K562 (cell line): ENCODE data around the gene ADD2. TPM values are rescaled to one million over a fixed set of nuclear protein-coding genes. Genes with fewer than 3 reads are reported as not detected.

Experiments used
- ATAC-seq: fragments of 200-7000 bp; cut with Tn5 transposase; 3 replicates; pipeline ENCODE4 v1.9.1; 2020; ENCODE audit warnings: moderate library complexity
- BruUV-seq: library from RNA; stranded (reverse); fragments of 400-500 nt; replicated peaks from 2 replicates; lab custom pipeline; 2021; lab: Mats Ljungman, UMichigan
- CTCF ChIA-PET: fragments of 300-600 bp; formaldehyde crosslinking; extraction: SDS; loops from one replicate; lab custom pipeline; 2021; ENCODE audit warnings: low intra/inter-chr PET ratio; lab: Yijun Ruan, JAX
- POLR2A ChIA-PET: fragments of 300-600, 350-650 bp; sonication (Branson Sonifier 250); formaldehyde crosslinking; extraction: SDS; loops from one replicate; lab custom pipeline; 2021; ENCODE audit warnings: antibody characterized with exemption, inconsistent platforms; lab: Yijun Ruan, JAX
- DNase-seq, 4 experiments: peaks; one replicate each; pipeline versions ENCODE4 v3.0.0 to v3.0.0-alpha.2; 2011 to 2018; ENCODE audit warnings: low spot score in 3 of 4, mixed read lengths in 3 of 4; ENCODE audit errors: extremely low read depth in 1 of 4
- FAIRE-seq: peaks from 2 replicates; lab custom pipeline; 2011; peaks lifted over from hg19 to GRCh38; lab: Jason Lieb, UNC
- H2AFZ ChIP-seq: 2 replicates; pipeline ENCODE4 v1.6.0; 2011; ENCODE audit warnings: low read depth, low read length, control low read depth, inconsistent platforms
- H3K27ac ChIP-seq: fragments of 200-600 bp; 3 replicates; pipeline ENCODE4 v1.8.0; 2011; ENCODE audit warnings: low read depth, mild to moderate bottlenecking, control low read depth, inconsistent platforms, low read length, moderate library complexity, mixed read lengths; ENCODE audit errors: extremely low read depth
- H3K27me3 ChIP-seq, 2 experiments: fragments of 300-600 bp in 1 of 2; 2 replicates in 1 of 2; 3 replicates in 1 of 2; pipeline versions ENCODE4 v1.6.0 to v1.8.0; 2011; ENCODE audit warnings: inconsistent platforms in 2 of 2, low read length in 2 of 2, mild to moderate bottlenecking in 1 of 2, mixed read lengths in 1 of 2, moderate library complexity in 1 of 2; ENCODE audit not compliant: control insufficient read depth in 2 of 2, insufficient read depth in 2 of 2
- H3K36me3 ChIP-seq: fragments of 300-600 bp; 3 replicates; pipeline ENCODE4 v1.8.0; 2011; ENCODE audit warnings: mild to moderate bottlenecking, low read length, inconsistent platforms; ENCODE audit not compliant: control insufficient read depth, insufficient read depth
- H3K4me1 ChIP-seq, 2 experiments: fragments of 200-600 bp in 1 of 2; replicated peaks in 1 of 2; 2 replicates in 1 of 2; 3 replicates in 1 of 2; pipeline versions ENCODE4 v1.5.1 to v1.8.0; 2011; ENCODE audit warnings: inconsistent platforms in 2 of 2, low read length in 2 of 2, mild to moderate bottlenecking in 1 of 2, mixed read lengths in 1 of 2, moderate library complexity in 1 of 2; ENCODE audit not compliant: control insufficient read depth in 2 of 2, insufficient read depth in 2 of 2
- H3K4me2 ChIP-seq: 2 replicates; pipeline ENCODE4 v1.6.1; 2011; ENCODE audit warnings: low read length, control low read depth, inconsistent platforms, mixed read lengths; ENCODE audit not compliant: insufficient read depth
- H3K4me3 ChIP-seq: fragments of 200-600 bp; sonication (generic), shearing (Covaris generic); 2 replicates; pipeline ENCODE4 v1.5.1; 2016; ENCODE audit warnings: control low read depth, inconsistent platforms
- H3K79me2 ChIP-seq: fragments of 200-600 bp; 3 replicates; pipeline ENCODE4 v1.8.0; 2011; ENCODE audit warnings: low read length, inconsistent platforms; ENCODE audit not compliant: control insufficient read depth, insufficient read depth
- H3K9ac ChIP-seq, 2 experiments: 2 replicates each; pipeline versions ENCODE4 v1.6.0 to v1.6.1; 2011; ENCODE audit warnings: low read depth in 2 of 2, low read length in 2 of 2, control low read depth in 1 of 2, inconsistent platforms in 1 of 2, mild to moderate bottlenecking in 1 of 2, mixed read lengths in 1 of 2; ENCODE audit not compliant: insufficient read depth in 1 of 2
- H3K9me1 ChIP-seq: one replicate; pipeline ENCODE4 v1.6.0; 2011; ENCODE audit warnings: inconsistent platforms, mild to moderate bottlenecking, low read length, moderate library complexity; ENCODE audit not compliant: control insufficient read depth, insufficient read depth
- H3K9me3 ChIP-seq: replicated peaks from 2 replicates; pipeline ENCODE4 v1.5.1; 2011; ENCODE audit warnings: low read depth, low read length, inconsistent platforms; ENCODE audit not compliant: control insufficient read depth, insufficient read depth
- H4K20me1 ChIP-seq: replicated peaks from 2 replicates; pipeline ENCODE4 v1.6.1; 2011; ENCODE audit warnings: low read length, inconsistent platforms, mixed read lengths; ENCODE audit not compliant: control insufficient read depth, insufficient read depth
- BRCA1 ChIP-seq, 2 experiments: fragments of 450-650 bp in 1 of 2; sonication (generic) in 1 of 2; formaldehyde crosslinking in 1 of 2; IDR thresholded peaks; 2 replicates each; pipeline versions ENCODE4 v1.5.0 to v1.6.1; 2017 to 2020; ENCODE audit warnings: mild to moderate bottlenecking in 1 of 2, missing genetic modification reagents in 1 of 2
- BRF1 ChIP-seq: IDR thresholded peaks from 3 replicates; pipeline ENCODE4 v1.6.1; 2011; ENCODE audit warnings: borderline replicate concordance, mild to moderate bottlenecking; ENCODE audit not compliant: insufficient read length; ENCODE audit errors: extremely low read depth
- CBX8 ChIP-seq: fragments of 200-600 bp; sonication (generic); IDR thresholded peaks from 2 replicates; pipeline ENCODE4 v1.6.1; 2012; ENCODE audit warnings: borderline replicate concordance, mixed run types, low read depth, mild to moderate bottlenecking, moderate library complexity, mixed read lengths, low read length, control low read depth, inconsistent platforms; ENCODE audit not compliant: poor library complexity, severe bottlenecking; ENCODE audit errors: extremely low read depth
- CHD1 ChIP-seq: fragments of 200-600 bp; sonication (generic); IDR thresholded peaks from one replicate; pipeline ENCODE4 v1.6.1; 2012; ENCODE audit warnings: mild to moderate bottlenecking, moderate library complexity, low read length, inconsistent platforms
- KDM1A ChIP-seq, 2 experiments: fragments of 450-650 bp; IDR thresholded peaks; 2 replicates each; pipeline ENCODE4 v1.6.1; 2016; ENCODE audit warnings: mild to moderate bottlenecking in 2 of 2
- PHTF2 ChIP-seq: fragments of 250-450 bp; sonication (Bioruptor Pico); IDR thresholded peaks from 2 replicates; pipeline ENCODE4 v1.5.0; 2021; ENCODE audit warnings: mild to moderate bottlenecking
- TAL1 ChIP-seq: fragments of 450-650 bp; IDR thresholded peaks from 2 replicates; pipeline ENCODE4 v1.6.1; 2016; ENCODE audit warnings: mild to moderate bottlenecking
- ZNF124 ChIP-seq: sonication (generic); formaldehyde crosslinking; IDR thresholded peaks from 2 replicates; pipeline ENCODE4 v1.8.1; 2022; ENCODE audit warnings: missing genetic modification reagents
- WGBS: fragments of 100-300 bp; shearing (Covaris generic); methylation state at CpG from one replicate; pipeline ENCODE4 v1.1.6; 2016; ENCODE audit warnings: low coverage, mixed read lengths; ENCODE audit not compliant: insufficient coverage; ENCODE audit errors: missing lambda C conversion rate; 5-methylcytosine and 5-hydroxymethylcytosine counted together
- in situ Hi-C: fragments of 300-500 bp; cut with MboI; formaldehyde crosslinking; loops from 4 replicates; pipeline ENCODE4 v1.15.0; 2018; ENCODE audit warnings: inconsistent platforms, mixed read lengths
- intact Hi-C: fragments of 100-400 bp; cut with micrococcal nuclease; formaldehyde crosslinking; loops from 2 replicates; pipeline ENCODE4 v1.14.2; 2022
- polyA plus RNA-seq, 8 experiments: library from polyadenylated mRNA; depleted of rRNA in 4 of 8; stranded (reverse) in 5 of 8; unstranded in 3 of 8; fragments of >200 nt; fragmentation: Nextera tagmentation in 2 of 8; fragmentation: Illumina TruSeq in 1 of 8; extraction: Ambion mirVana in 2 of 8; extraction: Trizol in 1 of 8; gene quantifications; 2 replicates each; pipeline versions ENCODE4 v1.2.1 to v1.2.3, GENCODE V29; 2011 to 2014; ENCODE audit warnings: inconsistent platforms in 1 of 8, missing spikeins in 1 of 8
- total RNA-seq, 7 experiments: library from RNA; depleted of rRNA in 6 of 7; stranded (reverse); fragments of >200 nt in 6 of 7; fragmentation: Illumina TruSeq in 2 of 7; extraction: Trizol in 2 of 7; gene quantifications; 2 replicates each; pipeline versions ENCODE4 v1.2.1 to v1.2.3, GENCODE V29; 2011 to 2021; ENCODE audit warnings: low replicate concordance in 1 of 7
- TF ChIP-seq, protein P1 (sequence below): fragments of 250-450 bp; sonication (Bioruptor Pico); IDR thresholded peaks from 2 replicates; pipeline ENCODE4 v1.5.0; 2022; ENCODE audit warnings: mild to moderate bottlenecking
- TF ChIP-seq, protein P2 (sequence below): fragments of 450-650 bp; formaldehyde crosslinking; conservative IDR thresholded peaks from 2 replicates; pipeline ENCODE4 v1.4.0; 2022; ENCODE audit warnings: mild to moderate bottlenecking, missing genetic modification characterization

The ADD2 gene
- total and polyA plus RNA-seq, 9 of the 15 experiments (the other 6 are each of a cell fraction or from before 2014, with no cell fraction given), result 3.5 to 63.0 (median 36.2) TPM

DNA sequence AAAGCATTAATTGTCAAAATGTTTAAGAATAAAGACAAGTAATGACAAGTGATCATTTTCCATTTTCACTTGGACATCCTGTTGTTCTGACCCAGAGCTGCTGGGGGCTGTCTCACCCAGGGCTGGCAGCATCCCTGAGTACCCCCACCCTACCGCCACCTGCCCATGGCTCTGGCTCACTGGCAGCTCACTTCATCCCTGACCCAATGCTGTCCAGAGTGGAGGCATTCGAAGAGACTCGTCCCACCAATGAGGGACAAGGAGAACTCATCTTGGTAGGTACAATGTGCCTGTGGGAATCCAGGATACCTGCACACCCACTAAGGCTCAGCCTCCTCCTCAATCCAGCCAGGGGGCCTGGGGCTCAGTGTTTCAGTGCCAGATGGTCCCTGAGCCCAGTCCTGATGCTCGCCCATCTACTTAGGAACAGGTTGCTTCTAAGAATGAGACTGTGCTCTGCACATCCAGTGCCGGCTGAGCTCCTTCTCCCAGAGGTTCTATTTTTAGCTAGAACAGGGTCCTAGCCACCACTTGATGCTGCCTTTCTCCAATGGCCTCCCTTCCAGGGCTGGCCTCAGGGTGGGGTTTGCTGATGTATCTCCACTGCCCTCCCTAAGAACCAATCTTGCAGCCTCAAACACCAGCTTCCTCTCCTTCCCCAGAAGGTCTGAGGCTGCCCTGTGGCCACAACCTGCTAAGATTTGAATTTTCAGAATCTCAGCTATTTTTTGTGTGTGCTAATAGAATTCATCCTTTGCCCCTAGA lies 53.7 kb downstream of the ADD2 start:
- Histone ChIP-seq H3K27me3 (no peaks in the 10 kb centered on the region), H3K4me2 (no peak overlapping the region), H3K4me3 (no peak overlapping the region), H3K79me2 (peaks cover 38% of the 10 kb centered on the region), H3K36me3 (peaks cover 25% of the 10 kb centered on the region; the same call in 2 of the 3 replicates), H2AFZ (no peak overlapping the region), H3K9me3 (no peaks in the 10 kb centered on the region), H3K4me1 (peaks cover 31 to 48% of the 10 kb centered on the region in 2 experiments; a peak in 4 of 5 replicates), H3K9me1 (no peaks in the 10 kb centered on the region), H3K9ac (peak overlapping the region in 1 of 2 experiments; percentile 23; a peak in 1 of 4 replicates), H3K27ac (no peak overlapping the region), H4K20me1 (no peaks in the 10 kb centered on the region)
- ATAC-seq, result no peak
- in situ Hi-C loops, result no loop called here
- intact Hi-C loops, result no loop called here
- ChIA-PET POLR2A (interaction anchor here (0.6 to 1.1 kb wide), 3 partner anchors 9 to 1018 kb away, joined by 3 to 4 read pairs (median 3); no protein-coding TSS in a partner anchor), CTCF (no interaction called here)
- TF ChIP-seq BRF1, result no peak
- DNase-seq, result no peak
- 87% methylated on average over 5 of the region's 5 CpGs for WGBS
- BruUV-seq, result no TSS peak
- FAIRE-seq, result no peak

DNA sequence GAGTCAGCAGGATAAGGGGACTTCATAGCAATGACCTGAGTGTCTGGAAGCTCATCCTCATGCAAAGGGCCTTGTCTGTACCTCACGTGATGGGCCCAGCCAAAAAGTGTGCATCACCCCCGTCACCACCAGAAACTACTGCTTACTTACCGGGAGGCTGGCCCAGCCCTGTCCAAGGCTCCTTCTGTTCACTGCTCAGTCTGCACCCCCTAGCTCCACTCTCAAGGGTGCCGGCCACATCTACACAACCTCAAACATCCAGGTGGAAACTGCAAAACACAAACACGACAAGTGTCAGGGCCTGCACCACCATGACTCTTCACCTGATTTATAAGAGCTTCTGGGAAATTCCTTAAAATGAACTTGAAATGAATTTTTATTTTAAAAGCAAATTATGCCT lies 55.1 kb downstream of the ADD2 start:
- no peak for ATAC-seq
- DNase-seq, result no peak
- Histone ChIP-seq H3K27me3 (no peaks in the 10 kb centered on the region), H3K9me1 (no peaks in the 10 kb centered on the region), H3K4me2 (no peak overlapping the region), H4K20me1 (no peaks in the 10 kb centered on the region), H3K27ac (no peak overlapping the region), H3K4me3 (no peak overlapping the region), H3K36me3 (peaks cover 27% of the 10 kb centered on the region), H3K9ac (0 out of 4 replicates have a peak overlapping the region, but pooled peaks of 1 of the 2 experiments have one; percentile 24), H3K9me3 (no peaks in the 10 kb centered on the region), H3K4me1 (peaks cover 35 to 36% of the 10 kb centered on the region in 2 experiments; a peak in 4 of 5 replicates), H3K79me2 (peaks cover 38% of the 10 kb centered on the region), H2AFZ (no peak overlapping the region)
- in situ Hi-C loops, result no loop called here
- no peak for FAIRE-seq
- ChIA-PET CTCF (no interaction called here), POLR2A (interaction anchor here (1.3 kb wide), 1 partner anchor 9 kb away, joined by 3 read pairs; no protein-coding TSS in a partner anchor)
- 86% methylated on average over 5 of the region's 5 CpGs for WGBS
- BruUV-seq, result no TSS peak
- intact Hi-C loops, result no loop called here
- TF ChIP-seq CHD1, result no peak
- no peak for TF ChIP-seq ZNF124 (CRISPR knock-in tag)
- no peak for TF ChIP-seq BRCA1 (IDR thresholded peaks at IDR 0.05)
- TF ChIP-seq BRCA1 (CRISPR knock-in tag; IDR thresholded peaks at IDR 0.05), result no peak
- TF ChIP-seq, protein P1, sequence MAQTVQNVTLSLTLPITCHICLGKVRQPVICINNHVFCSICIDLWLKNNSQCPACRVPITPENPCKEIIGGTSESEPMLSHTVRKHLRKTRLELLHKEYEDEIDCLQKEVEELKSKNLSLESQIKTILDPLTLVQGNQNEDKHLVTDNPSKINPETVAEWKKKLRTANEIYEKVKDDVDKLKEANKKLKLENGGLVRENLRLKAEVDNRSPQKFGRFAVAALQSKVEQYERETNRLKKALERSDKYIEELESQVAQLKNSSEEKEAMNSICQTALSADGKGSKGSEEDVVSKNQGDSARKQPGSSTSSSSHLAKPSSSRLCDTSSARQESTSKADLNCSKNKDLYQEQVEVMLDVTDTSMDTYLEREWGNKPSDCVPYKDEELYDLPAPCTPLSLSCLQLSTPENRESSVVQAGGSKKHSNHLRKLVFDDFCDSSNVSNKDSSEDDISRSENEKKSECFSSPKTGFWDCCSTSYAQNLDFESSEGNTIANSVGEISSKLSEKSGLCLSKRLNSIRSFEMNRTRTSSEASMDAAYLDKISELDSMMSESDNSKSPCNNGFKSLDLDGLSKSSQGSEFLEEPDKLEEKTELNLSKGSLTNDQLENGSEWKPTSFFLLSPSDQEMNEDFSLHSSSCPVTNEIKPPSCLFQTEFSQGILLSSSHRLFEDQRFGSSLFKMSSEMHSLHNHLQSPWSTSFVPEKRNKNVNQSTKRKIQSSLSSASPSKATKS (CRISPR knock-in tag), result no peak
- no peak for TF ChIP-seq CBX8
- TF ChIP-seq, protein P2, sequence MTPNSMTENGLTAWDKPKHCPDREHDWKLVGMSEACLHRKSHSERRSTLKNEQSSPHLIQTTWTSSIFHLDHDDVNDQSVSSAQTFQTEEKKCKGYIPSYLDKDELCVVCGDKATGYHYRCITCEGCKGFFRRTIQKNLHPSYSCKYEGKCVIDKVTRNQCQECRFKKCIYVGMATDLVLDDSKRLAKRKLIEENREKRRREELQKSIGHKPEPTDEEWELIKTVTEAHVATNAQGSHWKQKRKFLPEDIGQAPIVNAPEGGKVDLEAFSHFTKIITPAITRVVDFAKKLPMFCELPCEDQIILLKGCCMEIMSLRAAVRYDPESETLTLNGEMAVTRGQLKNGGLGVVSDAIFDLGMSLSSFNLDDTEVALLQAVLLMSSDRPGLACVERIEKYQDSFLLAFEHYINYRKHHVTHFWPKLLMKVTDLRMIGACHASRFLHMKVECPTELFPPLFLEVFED (CRISPR knock-in tag), result no peak
- TF ChIP-seq PHTF2 (CRISPR knock-in tag), result no peak
- no peak for TF ChIP-seq TAL1
- no peak for TF ChIP-seq KDM1A (IDR thresholded peaks at IDR 0.05)
